Measurements from ENCODE around the gene PTGDS. TPM values are rescaled to one million over a fixed set of nuclear protein-coding genes. Genes with fewer than 3 reads are reported as not detected.

The PTGDS gene
- polyA plus RNA-seq, 3 donors from 2014 or later, result 93.2 to 201 (median 164) TPM

- no peaks in the 10 kb centered on the region for H3K36me3 Mint-ChIP-seq
- peak overlapping the region; percentile 31 to 85 (median 56) for H3K4me3 Mint-ChIP-seq
- no peak for DNase-seq
- peak overlapping the region; percentile 57 to 93 (median 66) for H3K27ac Mint-ChIP-seq
- H3K9me3 Mint-ChIP-seq, result no peaks in the 10 kb centered on the region
- peaks cover 55 to 60% of the 10 kb centered on the region in 2 donors for H3K4me1 Mint-ChIP-seq
- peaks cover 5 to 16% (median 9%) of the 10 kb centered on the region in 3 donors for H3K27me3 Mint-ChIP-seq (ENCODE audit: low read depth in 3 of 3)
Measured at GRCh38 chr9:136964833-136965422, 12.4 kb upstream of the PTGDS start.

GRCh38 chr9:136965771-136966484 is 11.4 kb upstream of the PTGDS start:
- H3K27me3 Mint-ChIP-seq (ENCODE audit: low read depth in 3 of 3), result peaks cover 0 to 11% (median 5%) of the 10 kb centered on the region in 3 donors
- no peaks in the 10 kb centered on the region for H3K9me3 Mint-ChIP-seq
- peak; percentile 53 to 57 (median 56) for DNase-seq
- H3K4me1 Mint-ChIP-seq, result peaks cover 45 to 50% of the 10 kb centered on the region in 2 donors
- H3K36me3 Mint-ChIP-seq, result no peaks in the 10 kb centered on the region
- peak overlapping the region; percentile 82 to 93 (median 90) for H3K27ac Mint-ChIP-seq
- peak overlapping the region; percentile 67 to 91 (median 77) for H3K4me3 Mint-ChIP-seq

DNA sequence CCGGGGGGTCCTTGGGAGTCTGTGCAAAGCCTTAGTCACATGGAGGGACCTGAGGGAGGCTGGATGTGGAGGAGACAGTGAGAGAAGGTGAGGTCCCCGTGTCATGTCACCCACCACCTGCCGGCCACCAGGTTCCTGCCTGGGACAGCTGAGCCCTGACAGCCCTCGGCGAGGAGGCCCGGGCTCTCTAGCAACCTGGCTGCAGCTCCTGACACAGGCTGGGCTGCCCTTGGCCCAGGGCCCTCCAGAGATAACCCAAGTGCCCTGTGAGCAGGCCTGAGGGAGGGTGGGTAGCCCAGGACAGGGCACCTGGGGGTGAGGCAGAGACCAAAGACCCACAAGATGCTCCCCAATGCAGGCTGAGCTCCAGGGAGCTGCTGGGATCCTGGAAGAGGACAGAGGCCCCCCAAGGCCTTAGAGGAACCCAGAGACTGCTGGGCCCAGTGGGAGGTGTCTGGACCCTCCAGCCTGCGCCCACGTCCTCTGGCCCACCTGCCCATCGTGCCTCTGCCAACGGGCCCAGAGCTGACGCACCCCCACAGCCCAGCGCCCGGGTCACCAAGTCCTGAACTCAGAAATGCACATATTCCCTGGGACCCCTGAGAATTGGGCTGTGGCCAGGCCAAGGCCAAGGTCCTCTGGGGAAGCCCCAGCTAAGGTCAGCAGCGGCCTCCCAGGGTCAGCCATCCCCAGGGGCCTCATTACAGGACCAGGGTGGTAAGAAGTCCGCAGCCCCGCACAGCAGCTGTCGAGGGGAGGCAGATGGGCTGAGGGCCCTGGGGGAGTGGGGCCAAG is 8.8 kb upstream of the PTGDS start:
- Mint-ChIP-seq H3K36me3 (no peaks in the 10 kb centered on the region), H3K4me3 (no peak overlapping the region), H3K4me1 (peaks cover 23 to 28% of the 10 kb centered on the region in 2 donors), H3K27ac (no peak overlapping the region), H3K27me3 (ENCODE audit: low read depth in 3 of 3) (peaks cover 0 to 11% (median 5%) of the 10 kb centered on the region in 3 donors), H3K9me3 (no peaks in the 10 kb centered on the region)
- DNase-seq, result no peak

GRCh38 chr9:136969150-136969549 is 8.2 kb upstream of the PTGDS start:
- no peak for DNase-seq
- H3K4me1 Mint-ChIP-seq, result peaks cover 23 to 33% of the 10 kb centered on the region in 2 donors
- H3K27ac Mint-ChIP-seq, result no peak overlapping the region
- no peaks in the 10 kb centered on the region for H3K36me3 Mint-ChIP-seq
- peaks cover 0 to 11% (median 5%) of the 10 kb centered on the region in 3 donors for H3K27me3 Mint-ChIP-seq (ENCODE audit: low read depth in 3 of 3)
- H3K4me3 Mint-ChIP-seq, result no peak overlapping the region
- H3K9me3 Mint-ChIP-seq, result no peaks in the 10 kb centered on the region

GRCh38 chr9:136969774-136970173 is 7.5 kb upstream of the PTGDS start:
- no peaks in the 10 kb centered on the region for H3K36me3 Mint-ChIP-seq
- peaks cover 22 to 33% of the 10 kb centered on the region in 2 donors for H3K4me1 Mint-ChIP-seq
- no peak for DNase-seq
- H3K27me3 Mint-ChIP-seq (ENCODE audit: low read depth in 3 of 3), result peaks cover 0 to 11% (median 5%) of the 10 kb centered on the region in 3 donors
- H3K9me3 Mint-ChIP-seq, result no peaks in the 10 kb centered on the region
- no peak overlapping the region for H3K27ac Mint-ChIP-seq
- H3K4me3 Mint-ChIP-seq, result no peak overlapping the region

DNA sequence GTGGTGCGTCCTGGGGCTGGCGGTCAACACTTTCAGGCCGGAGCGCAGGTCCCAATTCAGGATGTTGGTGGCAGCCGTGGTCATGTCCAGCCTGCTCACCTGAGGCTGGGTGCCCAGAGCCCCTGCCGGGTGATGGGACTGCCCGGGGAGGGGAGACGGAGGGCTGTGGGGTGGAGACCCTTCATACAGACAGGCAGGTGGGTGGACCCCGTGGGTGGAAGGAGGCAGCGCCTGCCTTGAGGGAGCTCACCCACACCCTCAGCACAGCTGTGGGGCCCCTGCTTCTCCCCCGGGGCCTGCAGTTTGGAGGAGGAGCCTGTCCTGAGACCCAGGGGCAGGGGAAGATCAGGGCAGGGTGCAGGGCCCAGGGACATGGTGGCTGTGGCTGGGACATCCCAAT is 6.9 kb upstream of the PTGDS start:
- Mint-ChIP-seq H3K4me1 (peaks cover 22 to 34% of the 10 kb centered on the region in 2 donors), H3K4me3 (no peak overlapping the region), H3K9me3 (no peaks in the 10 kb centered on the region), H3K27ac (no peak overlapping the region), H3K36me3 (no peaks in the 10 kb centered on the region), H3K27me3 (ENCODE audit: low read depth in 3 of 3) (peaks cover 0 to 9% (median 5%) of the 10 kb centered on the region in 3 donors)
- no peak for DNase-seq

- Mint-ChIP-seq H3K27ac (no peak overlapping the region), H3K4me3 (no peak overlapping the region), H3K4me1 (peaks cover 20 to 35% of the 10 kb centered on the region in 2 donors), H3K9me3 (no peaks in the 10 kb centered on the region), H3K27me3 (ENCODE audit: low read depth in 3 of 3) (no peaks in the 10 kb centered on the region), H3K36me3 (no peaks in the 10 kb centered on the region)
- DNase-seq, result no peak
Measured at GRCh38 chr9:136971746-136972145, 5.6 kb upstream of the PTGDS start.

GRCh38 chr9:136972335-136972734 is 5.0 kb upstream of the PTGDS start:
- Mint-ChIP-seq H3K27me3 (ENCODE audit: low read depth in 3 of 3) (peaks cover 0 to under 1% (median 0%) of the 10 kb centered on the region in 3 donors), H3K27ac (no peak overlapping the region), H3K4me3 (no peak overlapping the region), H3K4me1 (peaks cover 20 to 34% of the 10 kb centered on the region in 2 donors), H3K36me3 (no peaks in the 10 kb centered on the region), H3K9me3 (no peaks in the 10 kb centered on the region)
- no peak for DNase-seq

- DNase-seq, result no peak
- peaks cover 20 to 36% of the 10 kb centered on the region in 2 donors for H3K4me1 Mint-ChIP-seq
- no peaks in the 10 kb centered on the region for H3K9me3 Mint-ChIP-seq
- no peak overlapping the region for H3K4me3 Mint-ChIP-seq
- no peak overlapping the region for H3K27ac Mint-ChIP-seq
- H3K36me3 Mint-ChIP-seq, result no peaks in the 10 kb centered on the region
- H3K27me3 Mint-ChIP-seq (ENCODE audit: low read depth in 3 of 3), result peaks cover 0 to 3% (median 0%) of the 10 kb centered on the region in 3 donors
Measured at GRCh38 chr9:136972743-136973142, 4.6 kb upstream of the PTGDS start.

GRCh38 chr9:136973618-136974617 is 3.4 kb upstream of the PTGDS start:
- Mint-ChIP-seq H3K27me3 (ENCODE audit: low read depth in 3 of 3) (peaks cover 0 to 3% (median 0%) of the 10 kb centered on the region in 3 donors), H3K4me1 (peaks cover 20 to 36% of the 10 kb centered on the region in 2 donors), H3K36me3 (no peaks in the 10 kb centered on the region), H3K27ac (peak overlapping the region in 2 of 6 donors; percentile 82 to 85), H3K9me3 (no peaks in the 10 kb centered on the region), H3K4me3 (peak overlapping the region in 3 of 5 donors; percentile 4 to 29 (median 23))
- DNase-seq, result no peak

DNA sequence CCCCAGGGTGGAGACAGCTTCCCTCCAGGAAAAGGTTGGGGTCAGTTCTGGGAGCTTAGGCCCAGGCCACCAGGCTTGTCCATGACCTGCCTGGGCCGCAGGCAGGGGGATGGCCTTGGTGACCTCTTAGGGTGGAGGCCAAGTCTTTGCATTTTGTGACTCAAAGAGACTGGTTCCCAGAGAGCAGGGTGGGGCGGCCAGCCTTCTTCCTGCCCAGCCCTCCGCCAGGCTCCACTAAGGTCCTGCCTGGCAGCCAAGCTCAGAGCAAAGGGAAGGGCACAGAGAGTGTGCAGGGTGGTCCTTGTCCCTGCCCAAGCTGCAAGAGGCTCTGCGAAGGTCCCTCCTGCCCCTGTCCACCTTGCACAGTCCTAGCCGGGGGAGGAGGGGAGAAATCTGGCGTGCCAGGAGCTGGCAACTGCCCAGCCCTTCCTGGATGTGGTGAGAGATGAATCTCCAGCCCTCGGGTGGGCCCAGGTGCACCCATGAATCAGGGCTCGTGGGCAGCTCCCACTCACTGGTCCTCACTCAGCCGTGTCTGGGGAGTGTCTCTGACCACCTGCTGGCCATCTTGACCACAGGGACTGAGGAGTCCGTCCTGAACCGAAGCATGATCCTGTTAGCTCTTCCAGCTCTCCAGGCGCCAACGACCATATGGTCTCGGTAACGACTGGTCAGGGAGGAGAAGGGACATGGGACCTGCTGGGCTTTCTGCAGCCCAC is 2.3 kb upstream of the PTGDS start:
- Mint-ChIP-seq H3K27me3 (ENCODE audit: low read depth in 3 of 3) (peaks cover 0 to 3% (median 0%) of the 10 kb centered on the region in 3 donors), H3K4me1 (peaks cover 20 to 36% of the 10 kb centered on the region in 2 donors), H3K9me3 (no peaks in the 10 kb centered on the region), H3K27ac (peak overlapping the region; percentile 59 to 86 (median 79)), H3K36me3 (no peaks in the 10 kb centered on the region), H3K4me3 (peak overlapping the region; percentile 74 to 85 (median 83))
- no peak for DNase-seq

DNA sequence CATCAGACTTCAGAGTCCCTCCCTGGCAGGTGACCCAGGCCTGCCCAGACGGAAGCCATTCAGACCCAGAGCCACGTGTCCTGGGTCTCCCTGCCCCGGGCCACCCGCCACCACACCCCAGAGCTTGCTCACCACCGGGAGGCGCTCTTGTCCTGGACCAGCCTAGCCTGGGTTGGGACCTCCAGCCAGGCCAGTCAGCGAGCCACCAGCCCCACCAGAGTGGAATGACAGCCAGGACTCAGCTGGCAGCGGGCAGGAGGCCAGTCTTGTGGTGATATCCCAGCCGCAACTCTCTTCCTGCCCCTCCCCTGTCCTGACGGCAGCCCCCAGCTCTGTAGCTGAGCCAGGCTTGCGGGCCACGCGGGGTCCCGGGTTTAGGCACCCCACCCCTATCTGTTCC is 1.7 kb upstream of the PTGDS start:
- peaks cover 0 to 3% (median 0%) of the 10 kb centered on the region in 3 donors for H3K27me3 Mint-ChIP-seq (ENCODE audit: low read depth in 3 of 3)
- peak overlapping the region; percentile 59 to 86 (median 79) for H3K27ac Mint-ChIP-seq
- H3K36me3 Mint-ChIP-seq, result no peaks in the 10 kb centered on the region
- H3K9me3 Mint-ChIP-seq, result no peaks in the 10 kb centered on the region
- H3K4me3 Mint-ChIP-seq, result peak overlapping the region; percentile 74 to 85 (median 83)
- DNase-seq, result peak; percentile 62 to 70 (median 66)
- peaks cover 20 to 36% of the 10 kb centered on the region in 2 donors for H3K4me1 Mint-ChIP-seq
